ENCODE measurements around the gene MYCBP. TPM values are rescaled to one million over a fixed set of nuclear protein-coding genes. Genes with fewer than 3 reads are reported as not detected.
A peak's percentile ranks its signal among the peaks of the same experiment; 100 is the strongest.

Gene MYCBP
- polyA plus RNA-seq, 3 donors from 2014 or later = 39.3 to 58.0 (median 47.3) TPM

DNA sequence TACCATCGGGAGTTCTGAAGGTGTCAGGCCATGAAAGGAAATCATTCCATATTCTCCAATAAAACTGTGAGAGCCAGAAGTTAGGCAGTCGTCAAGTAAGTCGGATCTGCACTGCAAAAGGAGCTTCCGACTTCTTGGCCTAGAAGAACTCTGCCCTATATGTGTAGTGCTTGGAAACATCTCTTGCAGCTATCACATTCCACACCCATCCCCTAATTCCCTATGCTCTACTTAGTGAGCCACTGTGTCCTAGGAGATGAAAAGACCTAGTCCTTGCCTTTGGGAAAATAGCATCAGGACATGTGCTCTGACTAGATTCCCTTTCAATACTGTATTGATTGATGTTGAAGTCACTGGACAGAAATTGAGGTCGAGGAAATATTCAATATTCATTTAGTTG is 16.4 kb upstream of the MYCBP start:
- H3K9me3 Mint-ChIP-seq = no peaks in the 10 kb centered on the region
- H3K4me3 Mint-ChIP-seq = no peak overlapping the region
- H3K27me3 Mint-ChIP-seq (ENCODE audit: low read depth in 3 of 3) = peaks cover 0 to 2% (median 0%) of the 10 kb centered on the region in 3 donors
- DNase-seq = no peak
- no peaks in the 10 kb centered on the region for H3K4me1 Mint-ChIP-seq
- peaks cover 0 to 7% (median 0%) of the 10 kb centered on the region in 3 donors for H3K36me3 Mint-ChIP-seq
- H3K27ac Mint-ChIP-seq = no peak overlapping the region

DNA sequence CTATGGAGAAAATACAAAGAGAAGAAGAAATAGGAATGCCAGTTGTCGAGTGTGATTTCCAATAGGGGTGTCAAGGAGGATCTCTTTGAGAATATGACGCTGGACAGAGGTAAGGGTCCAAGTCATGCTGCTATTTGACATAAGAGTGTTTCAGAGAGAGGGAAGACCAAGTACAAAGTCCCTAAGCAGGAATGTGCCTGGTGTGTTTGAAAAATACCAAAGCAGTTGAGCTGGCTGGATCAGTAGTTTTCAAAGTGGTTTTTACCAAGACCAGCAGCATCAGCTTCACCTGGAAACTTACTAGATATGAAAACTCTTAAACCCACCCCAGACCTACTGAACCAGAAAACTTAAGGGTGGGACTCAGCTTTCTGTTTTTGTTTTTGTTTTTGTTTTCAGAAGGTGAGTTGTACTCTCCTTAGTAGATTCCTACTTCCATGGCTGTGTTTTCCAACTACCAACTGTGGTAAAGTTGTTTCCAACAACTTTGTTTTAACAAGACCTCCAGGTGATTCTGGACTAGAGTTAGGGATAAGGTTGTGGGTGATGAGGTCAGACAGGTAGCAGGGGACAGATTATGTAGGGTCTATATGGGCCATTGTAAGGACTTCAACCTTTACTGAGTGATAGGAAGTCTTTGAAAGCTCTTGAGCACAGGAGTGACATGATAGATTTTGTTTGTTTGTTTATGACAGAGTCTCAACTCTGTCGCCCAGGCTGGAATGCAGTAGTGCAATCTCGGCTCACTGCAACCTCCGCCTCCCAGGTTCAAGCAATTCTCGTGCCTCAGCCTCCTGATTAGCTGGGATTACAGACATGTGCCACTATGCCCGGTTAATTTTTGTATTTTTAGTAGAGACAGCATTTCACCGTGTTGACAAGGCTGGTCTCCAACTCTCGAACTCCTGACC is 15.5 kb upstream of the MYCBP start:
- Mint-ChIP-seq H3K4me1 (no peaks in the 10 kb centered on the region), H3K27ac (no peak overlapping the region), H3K9me3 (no peaks in the 10 kb centered on the region), H3K4me3 (no peak overlapping the region), H3K36me3 (peaks cover 0 to 7% (median 0%) of the 10 kb centered on the region in 3 donors), H3K27me3 (ENCODE audit: low read depth in 3 of 3) (peaks cover 0 to 2% (median 0%) of the 10 kb centered on the region in 3 donors)
- no peak for DNase-seq

DNA sequence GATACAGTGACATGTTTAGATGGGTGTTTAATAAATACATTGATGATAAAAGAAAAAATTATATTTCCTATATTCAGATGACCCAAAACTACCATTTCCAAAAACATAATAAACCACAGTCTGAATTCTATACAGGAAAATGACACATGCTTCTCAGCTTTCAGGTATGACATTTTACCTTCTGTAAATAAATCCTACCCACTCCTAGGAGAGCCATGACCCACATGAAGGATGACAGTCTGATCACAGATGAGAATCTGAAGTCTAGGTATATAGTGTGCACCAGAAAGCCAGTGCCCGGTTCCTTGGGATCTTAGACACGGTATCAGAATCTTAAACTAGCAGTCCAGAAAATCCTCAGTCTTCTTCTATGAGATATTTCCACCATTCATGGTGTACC is 11.9 kb upstream of the MYCBP start:
- Mint-ChIP-seq H3K4me1 (no peaks in the 10 kb centered on the region), H3K27ac (no peak overlapping the region), H3K36me3 (no peaks in the 10 kb centered on the region), H3K9me3 (no peaks in the 10 kb centered on the region), H3K4me3 (no peak overlapping the region), H3K27me3 (ENCODE audit: low read depth in 3 of 3) (peaks cover 0 to 3% (median 0%) of the 10 kb centered on the region in 3 donors)
- DNase-seq = no peak

DNA sequence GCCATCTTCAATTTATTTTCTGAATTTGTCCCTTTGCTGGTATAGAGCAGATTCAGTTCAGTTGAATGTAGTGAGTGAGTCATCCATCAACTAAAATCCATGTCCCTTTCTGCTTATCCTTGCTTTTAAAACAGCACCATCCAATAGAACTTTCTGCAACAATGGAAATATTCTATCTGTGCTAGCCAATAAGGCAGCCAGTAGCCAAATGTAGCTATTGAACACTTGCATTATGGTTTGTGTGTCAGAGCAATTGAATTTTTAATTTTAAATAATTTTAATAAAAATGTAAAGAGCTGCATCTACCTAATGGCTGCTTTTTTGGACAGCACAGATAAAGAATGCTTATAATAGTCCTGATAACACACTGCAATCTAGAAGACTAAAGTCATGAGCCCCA is 8.3 kb upstream of the MYCBP start, which contains the start of gene GJA9:
GJA9 (minus strand) TSS at position 101 of the 400 bp plus-strand sequence. CDS start 5,489 bp downstream, outside the sequence.
- Mint-ChIP-seq H3K4me1 (no peaks in the 10 kb centered on the region), H3K9me3 (no peaks in the 10 kb centered on the region), H3K27me3 (ENCODE audit: low read depth in 3 of 3) (peaks cover 0 to 3% (median 0%) of the 10 kb centered on the region in 3 donors), H3K36me3 (no peaks in the 10 kb centered on the region), H3K27ac (no peak within 1 kb of the TSS), H3K4me3 (no peak within 1 kb of the TSS)
- no peak for DNase-seq

DNA sequence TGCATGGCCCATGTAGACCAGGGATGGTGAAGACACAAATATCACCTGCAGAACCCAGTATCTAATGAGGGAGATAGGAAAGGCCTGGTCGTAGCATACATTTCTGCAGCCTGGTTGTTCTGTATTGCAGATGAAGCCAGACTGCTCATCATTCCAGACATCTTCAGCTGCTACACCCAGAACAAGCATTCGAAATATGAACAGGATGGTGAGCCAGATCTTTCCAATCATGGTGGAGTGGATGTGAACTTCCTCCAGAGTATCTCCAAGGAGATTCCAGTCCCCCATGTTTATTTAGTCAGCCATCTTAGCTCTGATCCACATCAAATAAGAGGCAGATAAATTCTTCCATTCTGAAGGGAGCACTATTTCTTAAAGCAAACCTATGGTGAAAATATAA is 2.7 kb upstream of the MYCBP start:
- H3K4me3 Mint-ChIP-seq = no peak overlapping the region
- H3K36me3 Mint-ChIP-seq = no peaks in the 10 kb centered on the region

DNA sequence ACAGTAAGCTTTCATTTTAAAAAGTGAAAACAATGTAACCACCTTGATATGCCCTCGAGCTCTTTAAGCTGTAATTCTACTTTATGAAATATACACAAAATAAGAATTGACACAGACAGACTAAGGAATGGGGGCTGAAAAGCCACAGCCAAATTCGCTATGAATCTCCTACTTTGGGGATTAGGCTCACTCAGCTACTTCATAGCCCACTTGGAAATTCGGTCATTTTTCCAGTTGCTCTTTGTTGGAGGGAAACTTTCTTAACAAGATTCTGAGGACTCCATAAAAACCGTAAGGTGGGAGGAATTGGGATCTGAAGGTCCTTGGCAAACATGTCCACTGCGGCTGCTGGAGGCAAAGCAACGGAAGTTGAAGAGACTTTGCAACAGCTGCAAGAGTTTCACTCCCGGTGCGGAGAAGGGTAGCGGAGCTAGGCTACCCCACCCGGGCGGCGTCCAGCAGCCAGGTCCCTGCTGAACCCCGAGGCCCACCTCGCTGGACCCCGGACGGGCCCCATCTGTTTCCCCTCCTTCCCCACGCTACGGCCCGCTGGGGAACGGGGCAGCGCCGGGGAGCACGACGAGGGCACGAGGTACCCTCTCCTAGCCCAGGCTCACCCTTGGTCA is 634 bp downstream of the MYCBP start:
- H3K9me3 Mint-ChIP-seq = no peaks in the 10 kb centered on the region
- peaks cover 3 to 7% (median 4%) of the 10 kb centered on the region in 3 donors for H3K27me3 Mint-ChIP-seq (ENCODE audit: low read depth in 3 of 3)
- H3K4me1 Mint-ChIP-seq = peaks cover 29 to 31% of the 10 kb centered on the region in 2 donors

More for the DNA sequence above, 2.7 kb upstream of the MYCBP start:
- no peaks in the 10 kb centered on the region for H3K9me3 Mint-ChIP-seq
- H3K27ac Mint-ChIP-seq = peak overlapping the region in 1 of 6 donors; percentile 37
- H3K4me1 Mint-ChIP-seq = peaks cover 23 to 31% of the 10 kb centered on the region in 2 donors
- H3K27me3 Mint-ChIP-seq (ENCODE audit: low read depth in 3 of 3) = peaks cover 3 to 7% (median 4%) of the 10 kb centered on the region in 3 donors
- no peak for DNase-seq

DNA sequence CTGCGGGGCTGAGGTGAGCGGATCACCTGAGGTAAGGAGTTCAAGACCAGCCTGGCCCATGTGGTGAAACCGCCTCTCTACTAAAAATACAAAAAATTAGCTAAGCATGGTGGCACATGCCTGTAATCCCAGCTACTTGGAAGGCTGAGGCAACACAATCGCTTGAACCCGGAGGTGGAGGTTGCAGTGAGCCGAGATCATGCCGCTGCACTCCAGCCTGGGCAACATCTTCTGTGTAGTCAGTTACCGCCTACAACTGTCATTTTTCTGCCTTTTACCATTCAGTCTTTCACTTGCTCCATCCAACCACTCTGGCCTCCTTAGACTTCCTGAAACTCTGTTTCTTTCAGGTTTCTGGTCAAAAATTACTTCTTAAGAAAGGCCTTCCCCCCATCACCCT is 2.2 kb downstream of the MYCBP start:
- Mint-ChIP-seq H3K4me3 (no peak overlapping the region), H3K9me3 (no peaks in the 10 kb centered on the region), H3K27ac (peak overlapping the region in 2 of 6 donors; percentile 71 to 91), H3K36me3 (peaks cover 0 to 8% (median 8%) of the 10 kb centered on the region in 3 donors), H3K27me3 (ENCODE audit: low read depth in 3 of 3) (peaks cover 3 to 7% (median 4%) of the 10 kb centered on the region in 3 donors), H3K4me1 (peaks cover 29 to 31% of the 10 kb centered on the region in 2 donors)
- no peak for DNase-seq

More for the DNA sequence above, 634 bp downstream of the MYCBP start:
- peak in 2 of 3 donors; percentile 25 to 27 for DNase-seq
- Mint-ChIP-seq H3K36me3 (peaks cover 0 to 5% (median 4%) of the 10 kb centered on the region in 3 donors), H3K27ac (peak overlapping the region; percentile 73 to 95 (median 83)), H3K4me3 (peak overlapping the region; percentile 87 to 93 (median 90))

DNA sequence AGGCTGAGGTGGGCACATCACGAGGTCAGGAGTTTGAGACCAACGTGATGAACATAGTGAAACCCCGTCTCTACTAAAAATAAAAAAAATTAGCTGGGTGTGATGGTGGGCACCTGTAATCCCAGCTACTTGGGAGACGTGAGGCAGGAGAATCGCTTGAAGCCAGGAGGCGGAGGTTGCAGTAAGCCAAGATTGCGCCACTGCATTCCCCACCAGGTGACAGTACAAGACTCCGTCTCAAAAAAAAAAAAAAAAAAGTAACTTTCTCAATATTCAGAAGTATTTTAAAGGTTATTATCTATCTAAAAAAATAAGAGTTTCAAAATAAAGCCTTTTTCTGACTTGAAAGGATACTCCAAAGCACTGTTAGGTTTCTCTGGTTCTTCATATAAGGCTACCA is 5.9 kb downstream of the MYCBP start:
- H3K27ac Mint-ChIP-seq = no peak overlapping the region
- no peaks in the 10 kb centered on the region for H3K27me3 Mint-ChIP-seq (ENCODE audit: low read depth in 3 of 3)
- peaks cover 16 to 19% of the 10 kb centered on the region in 2 donors for H3K4me1 Mint-ChIP-seq
- H3K36me3 Mint-ChIP-seq = peaks cover 0 to 12% (median 8%) of the 10 kb centered on the region in 3 donors
- no peak for DNase-seq
- H3K4me3 Mint-ChIP-seq = no peak overlapping the region
- H3K9me3 Mint-ChIP-seq = no peaks in the 10 kb centered on the region

DNA sequence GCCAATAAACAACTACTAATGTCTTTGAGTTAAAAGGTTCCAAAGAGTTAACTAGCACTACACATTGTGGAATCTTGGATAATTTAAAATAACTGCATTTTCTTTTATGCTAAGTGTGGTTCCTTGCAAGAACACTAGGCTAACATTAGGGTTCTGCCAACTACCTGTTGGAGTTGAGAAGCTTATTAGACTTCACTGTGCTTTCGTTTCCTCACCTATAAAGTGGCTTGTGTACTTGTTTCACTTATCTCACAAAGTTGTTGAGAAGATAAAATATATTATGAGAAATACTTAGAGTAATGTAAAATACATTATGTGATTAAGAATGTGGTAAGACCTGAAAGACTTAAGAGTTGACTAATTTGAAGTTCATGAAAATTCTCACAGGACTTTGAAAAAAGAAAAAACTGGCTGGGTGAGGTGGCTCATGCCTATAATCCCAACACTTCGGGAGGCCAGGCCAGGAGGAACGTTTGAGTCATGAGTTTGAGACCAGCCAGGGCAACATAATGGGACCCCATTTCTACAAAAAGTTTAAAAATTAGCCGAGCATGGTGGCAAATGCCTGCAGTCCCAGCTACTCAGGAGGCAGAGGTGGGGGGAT is 7.9 kb downstream of the MYCBP start:
- Mint-ChIP-seq H3K4me3 (no peak overlapping the region), H3K9me3 (no peaks in the 10 kb centered on the region), H3K27me3 (ENCODE audit: low read depth in 3 of 3) (peaks cover 0 to 3% (median 0%) of the 10 kb centered on the region in 3 donors), H3K27ac (peak overlapping the region in 1 of 6 donors; percentile 19), H3K4me1 (peaks cover 12 to 26% of the 10 kb centered on the region in 2 donors), H3K36me3 (peaks cover 0 to 12% (median 8%) of the 10 kb centered on the region in 3 donors)
- DNase-seq = no peak

DNA sequence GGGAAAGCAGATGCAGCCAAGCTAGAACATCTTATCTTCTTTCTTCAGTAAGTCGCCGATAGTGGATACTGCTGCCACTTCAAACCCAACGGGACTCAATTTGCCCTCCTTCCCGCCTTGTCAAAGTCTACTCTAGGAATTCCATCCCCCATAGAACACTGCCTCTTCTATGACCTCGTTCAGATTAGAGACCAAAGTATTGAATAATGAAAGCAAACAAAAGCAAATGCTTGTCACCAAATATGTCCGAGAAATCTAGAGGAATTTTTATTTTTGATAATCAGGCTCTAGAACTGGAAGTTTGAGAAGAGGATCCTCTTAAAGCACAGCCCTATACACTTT is 12.7 kb downstream of the MYCBP start:
- Mint-ChIP-seq H3K36me3 (peaks cover under 1 to 8% (median 1%) of the 10 kb centered on the region in 3 donors), H3K9me3 (no peaks in the 10 kb centered on the region), H3K4me3 (peak overlapping the region; percentile 93 to 97 (median 97)), H3K27ac (peak overlapping the region; percentile 87 to 98 (median 94)), H3K27me3 (ENCODE audit: low read depth in 3 of 3) (peaks cover 0 to 16% (median 0%) of the 10 kb centered on the region in 3 donors), H3K4me1 (peaks cover 29 to 58% of the 10 kb centered on the region in 2 donors)
- DNase-seq = no peak

DNA sequence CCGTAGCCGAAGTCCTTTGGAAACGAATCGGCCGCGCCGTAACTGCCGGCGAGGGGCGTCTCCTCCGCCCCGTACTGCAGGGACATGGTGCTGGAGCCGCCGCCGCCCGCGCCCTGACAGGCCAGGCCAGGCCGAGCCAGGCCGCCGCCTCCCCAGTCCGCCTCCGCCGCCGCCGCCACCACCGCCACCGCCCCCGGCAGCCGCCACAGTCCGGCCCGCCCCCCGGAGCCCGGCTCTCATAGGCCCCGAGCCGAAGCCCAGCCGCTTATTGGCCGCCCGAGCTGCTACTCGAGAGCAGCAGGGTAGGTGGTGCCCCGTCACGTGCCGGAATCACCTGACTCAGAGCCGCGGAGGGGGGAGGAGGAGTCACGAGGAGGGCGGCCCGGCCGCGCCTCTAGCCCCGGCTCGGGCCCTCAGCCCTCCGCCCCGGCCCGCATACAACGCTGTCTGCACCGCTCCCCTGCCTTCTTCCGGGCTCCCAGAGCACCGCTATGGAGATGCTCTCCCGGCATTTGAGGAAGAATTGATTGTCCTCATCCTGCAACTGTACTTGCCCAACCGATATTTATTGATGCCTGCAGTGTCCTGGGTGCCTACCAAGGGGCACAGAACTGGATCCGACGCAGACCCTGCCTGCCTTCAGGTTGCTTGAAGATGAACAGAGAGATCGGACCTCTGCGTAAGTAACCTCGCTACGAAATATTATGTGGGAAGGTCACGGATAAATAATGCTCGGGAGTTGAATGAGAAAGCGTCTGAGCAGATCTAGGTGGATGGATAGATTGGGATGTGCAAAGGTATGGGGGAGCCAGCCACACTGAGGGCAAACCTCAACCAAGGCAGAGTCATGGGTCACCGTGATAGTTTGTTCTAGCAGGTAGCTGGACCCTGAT is 13.3 kb downstream of the MYCBP start, which contains the start of gene RRAGC:
RRAGC (minus strand) TSS at position 212 of the 893 bp plus-strand sequence; CDS start at position 86, 126 bp downstream.
- peak; percentile 98 for DNase-seq
- peaks cover 6 to 14% (median 7%) of the 10 kb centered on the region in 3 donors for H3K36me3 Mint-ChIP-seq
- H3K4me1 Mint-ChIP-seq = peaks cover 31 to 64% of the 10 kb centered on the region in 2 donors
- H3K27me3 Mint-ChIP-seq (ENCODE audit: low read depth in 3 of 3) = peaks cover 0 to 16% (median 0%) of the 10 kb centered on the region in 3 donors
- H3K4me3 Mint-ChIP-seq = peak within 1 kb of the TSS; percentile 93 to 97 (median 97)
- H3K27ac Mint-ChIP-seq = peak within 1 kb of the TSS; percentile 87 to 98 (median 94)
- H3K9me3 Mint-ChIP-seq = no peaks in the 10 kb centered on the region

DNA sequence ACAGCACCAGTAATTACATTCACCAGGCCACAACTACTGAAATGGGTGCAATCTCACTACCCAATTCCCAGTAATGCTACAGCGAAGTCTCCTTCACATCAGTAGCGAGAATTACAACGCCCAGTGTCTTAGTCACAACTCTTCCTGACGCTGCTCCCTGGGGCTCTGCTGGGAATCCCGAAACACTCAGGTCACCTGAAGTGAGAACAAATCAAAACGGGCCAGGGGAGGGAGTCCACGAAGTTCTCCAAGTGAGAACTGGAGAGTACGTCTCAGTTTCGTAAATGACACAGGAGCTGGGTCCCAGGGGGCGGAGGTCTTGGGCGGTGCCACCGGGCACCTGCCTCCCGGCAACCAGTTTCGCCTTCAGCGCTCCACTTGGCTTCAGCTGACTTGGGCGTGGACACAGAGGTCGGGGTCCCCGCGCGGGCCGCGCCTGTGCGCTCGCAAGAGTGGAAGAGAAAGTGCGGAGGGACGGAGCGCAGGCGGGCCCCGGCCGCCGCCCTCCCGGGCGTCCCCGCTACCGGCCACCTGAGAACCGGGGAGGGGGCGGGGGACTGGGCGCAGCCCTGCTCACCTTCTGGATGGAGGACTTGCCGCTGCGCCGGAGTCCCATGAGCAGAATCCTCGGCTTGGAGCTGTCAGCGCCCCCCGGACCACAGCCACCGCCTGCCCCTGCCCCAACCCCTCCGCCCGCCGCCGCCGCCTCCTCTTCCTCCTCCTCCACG is 14.2 kb downstream of the MYCBP start:
- H3K9me3 Mint-ChIP-seq = no peaks in the 10 kb centered on the region
- peak overlapping the region; percentile 76 to 92 (median 90) for H3K27ac Mint-ChIP-seq
- H3K36me3 Mint-ChIP-seq = peaks cover 6 to 16% (median 7%) of the 10 kb centered on the region in 3 donors
- peaks cover 0 to 16% (median 0%) of the 10 kb centered on the region in 3 donors for H3K27me3 Mint-ChIP-seq (ENCODE audit: low read depth in 3 of 3)
- H3K4me1 Mint-ChIP-seq = peaks cover 31 to 64% of the 10 kb centered on the region in 2 donors
- peak overlapping the region; percentile 93 to 97 (median 97) for H3K4me3 Mint-ChIP-seq
- peak in 2 of 3 donors; percentile 32 to 37 for DNase-seq
